LNCAP (cell line): ENCODE measurements around the gene BIK.

Source experiments
- TF ChIP-seq, protein P1 (sequence below): fragments of 450-650 bp; IDR thresholded peaks from 2 replicates; pipeline ENCODE4 v1.5.1; 2017; ENCODE audit warnings: mild to moderate bottlenecking

BIK gene

GRCh38 chr22:43171607-43172006, 61.1 kb downstream of the BIK start:
- TF ChIP-seq, protein P1, sequence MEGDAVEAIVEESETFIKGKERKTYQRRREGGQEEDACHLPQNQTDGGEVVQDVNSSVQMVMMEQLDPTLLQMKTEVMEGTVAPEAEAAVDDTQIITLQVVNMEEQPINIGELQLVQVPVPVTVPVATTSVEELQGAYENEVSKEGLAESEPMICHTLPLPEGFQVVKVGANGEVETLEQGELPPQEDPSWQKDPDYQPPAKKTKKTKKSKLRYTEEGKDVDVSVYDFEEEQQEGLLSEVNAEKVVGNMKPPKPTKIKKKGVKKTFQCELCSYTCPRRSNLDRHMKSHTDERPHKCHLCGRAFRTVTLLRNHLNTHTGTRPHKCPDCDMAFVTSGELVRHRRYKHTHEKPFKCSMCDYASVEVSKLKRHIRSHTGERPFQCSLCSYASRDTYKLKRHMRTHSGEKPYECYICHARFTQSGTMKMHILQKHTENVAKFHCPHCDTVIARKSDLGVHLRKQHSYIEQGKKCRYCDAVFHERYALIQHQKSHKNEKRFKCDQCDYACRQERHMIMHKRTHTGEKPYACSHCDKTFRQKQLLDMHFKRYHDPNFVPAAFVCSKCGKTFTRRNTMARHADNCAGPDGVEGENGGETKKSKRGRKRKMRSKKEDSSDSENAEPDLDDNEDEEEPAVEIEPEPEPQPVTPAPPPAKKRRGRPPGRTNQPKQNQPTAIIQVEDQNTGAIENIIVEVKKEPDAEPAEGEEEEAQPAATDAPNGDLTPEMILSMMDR, result no peak

GRCh38 chr22:43172191-43172590, 61.6 kb downstream of the BIK start:
- TF ChIP-seq, protein P1, result no peak

DNA sequence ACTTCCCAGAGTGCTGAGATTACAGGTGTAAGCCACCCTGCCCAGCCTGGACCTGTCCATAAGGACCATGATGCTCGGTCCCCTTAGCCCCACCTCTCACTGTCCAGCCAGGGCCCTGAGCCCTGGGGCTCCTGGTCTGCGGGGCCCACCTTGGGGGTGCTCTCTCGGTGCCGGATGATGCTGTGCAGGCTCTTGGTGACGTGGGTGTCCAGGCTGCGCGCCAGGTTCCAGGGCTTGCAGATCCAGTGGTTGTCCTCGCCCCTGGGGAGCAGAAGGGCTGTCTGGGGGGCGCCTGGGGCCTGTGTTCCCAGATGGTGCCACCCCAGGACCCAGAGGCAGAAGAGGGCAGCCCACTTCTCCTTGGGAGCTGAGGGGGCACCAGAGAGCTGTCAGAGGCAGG, 63.0 kb downstream of the BIK start:
- TF ChIP-seq, protein P1, result no peak

DNA sequence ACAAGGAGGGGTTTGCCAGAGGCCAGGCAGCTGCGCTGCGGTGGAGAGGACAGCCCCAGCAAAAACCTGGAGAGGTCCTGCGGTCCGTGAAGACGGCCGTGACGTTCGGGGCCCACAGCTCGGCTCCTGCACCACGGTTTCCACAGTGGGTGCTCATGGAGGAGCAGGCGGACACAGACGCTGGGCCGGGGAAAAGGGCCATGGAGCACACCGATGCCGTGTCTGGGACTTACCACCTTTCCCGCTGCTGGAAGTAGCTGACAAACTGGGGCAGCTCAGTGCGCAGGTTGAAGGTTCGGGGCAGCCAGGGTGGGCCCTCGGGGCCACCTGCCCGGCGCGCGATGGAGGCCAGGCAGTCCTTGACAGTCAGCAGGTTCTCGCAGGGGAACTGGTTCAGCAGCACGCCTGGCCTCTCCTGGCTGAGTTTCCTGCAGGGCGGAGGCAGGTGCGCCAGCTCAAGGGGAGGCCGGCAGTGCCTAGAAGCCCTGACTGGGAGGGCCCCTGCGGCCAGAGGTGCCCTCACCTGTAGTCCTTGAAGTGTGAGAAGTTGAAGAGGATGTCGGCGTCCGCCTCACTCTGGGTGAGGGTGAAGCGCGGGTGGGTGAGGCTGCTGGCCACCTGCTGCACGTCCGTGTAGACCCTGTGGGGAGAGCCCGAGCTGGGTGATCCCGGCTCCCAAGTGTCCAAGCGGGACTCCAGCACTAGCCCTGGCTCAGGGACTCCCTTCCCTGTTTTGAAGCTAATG, 63.6 kb downstream of the BIK start:
- TF ChIP-seq, protein P1, result no peak

DNA sequence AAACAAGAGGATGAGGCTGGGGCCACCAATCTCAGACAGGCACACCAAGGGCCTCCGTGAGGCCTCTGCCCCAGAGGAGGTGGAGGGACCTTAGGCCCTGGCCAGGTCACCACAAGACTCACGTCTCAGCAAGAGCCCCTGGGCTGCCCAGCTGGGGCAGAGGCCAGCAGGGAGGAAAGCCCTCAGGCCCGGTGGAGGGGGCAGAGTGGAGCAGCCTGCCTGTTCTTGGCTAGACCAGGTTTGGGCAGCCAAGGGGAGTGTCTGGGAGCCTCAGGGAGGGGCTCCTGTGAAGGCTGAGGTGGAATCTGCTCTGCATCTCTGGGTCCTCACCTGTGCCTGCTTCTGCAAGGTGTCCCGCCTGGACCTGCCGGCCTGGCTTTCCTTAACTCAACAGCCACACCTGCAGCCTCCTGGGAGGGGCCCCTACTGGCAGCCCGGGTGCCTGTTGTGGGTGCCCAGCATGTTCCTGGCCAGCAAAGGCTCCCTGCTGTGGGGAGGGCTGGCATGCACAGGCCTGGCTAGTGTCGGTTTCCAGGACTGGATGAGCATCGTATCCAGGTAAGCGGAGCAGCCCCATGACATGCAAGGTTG, 64.5 kb downstream of the BIK start:
- TF ChIP-seq, protein P1, result no peak

- TF ChIP-seq, protein P1, result no peak
These were observed 65.5 kb downstream of the BIK start for GRCh38 chr22:43176090-43176489.

- TF ChIP-seq, protein P1, result no peak
These were observed 66.9 kb downstream of the BIK start for GRCh38 chr22:43177479-43177878.
